KMS-11 (cell line): ENCODE data around the gene RNF181.

Experiments used
- H2AFZ ChIP-seq: fragments of 200-600 bp; sonication (generic); 2 replicates; pipeline ENCODE4 v1.6.1; 2016; ENCODE audit warnings: antibody characterized with exemption, mixed run types, low read depth
- H3K27ac ChIP-seq: fragments of 200-600 bp; sonication (generic); 2 replicates; pipeline ENCODE4 v1.6.1; 2016; ENCODE audit warnings: mild to moderate bottlenecking, mixed run types
- H3K27me3 ChIP-seq: fragments of 200-600 bp; sonication (generic); 2 replicates; pipeline ENCODE4 v1.6.1; 2017; ENCODE audit warnings: mild to moderate bottlenecking, low read depth, mixed run types, moderate library complexity; ENCODE audit not compliant: insufficient read depth
- H3K36me3 ChIP-seq: fragments of 200-600 bp; sonication (generic); 2 replicates; pipeline ENCODE4 v1.6.1; 2017; ENCODE audit warnings: mild to moderate bottlenecking, mixed run types; ENCODE audit not compliant: insufficient read depth
- H3K4me1 ChIP-seq: fragments of 200-600 bp; sonication (generic); 2 replicates; pipeline ENCODE4 v1.6.1; 2016; ENCODE audit warnings: mild to moderate bottlenecking, low read depth, mixed run types; ENCODE audit not compliant: poor library complexity, severe bottlenecking
- H3K4me2 ChIP-seq: fragments of 200-600 bp; sonication (generic); 2 replicates; pipeline ENCODE4 v1.7.0; 2016; ENCODE audit warnings: mild to moderate bottlenecking, mixed run types
- H3K4me3 ChIP-seq: fragments of 200-600 bp; sonication (generic); IDR thresholded peaks from 2 replicates; pipeline ENCODE4 v1.6.1; 2017; ENCODE audit warnings: low read depth, low read length, mixed read lengths; ENCODE audit not compliant: insufficient read depth
- H3K79me2 ChIP-seq: fragments of 200-600 bp; sonication (generic); 2 replicates; pipeline ENCODE4 v1.6.1; 2016; ENCODE audit warnings: low read depth, mixed run types; ENCODE audit not compliant: insufficient read depth
- H3K9ac ChIP-seq: fragments of 200-600 bp; sonication (generic); 2 replicates; pipeline ENCODE4 v1.6.1; 2016; ENCODE audit warnings: mild to moderate bottlenecking, mixed run types
- H4K20me1 ChIP-seq: fragments of 200-600 bp; sonication (generic); 2 replicates; pipeline ENCODE4 v1.6.1; 2016; ENCODE audit warnings: mild to moderate bottlenecking, mixed run types; ENCODE audit not compliant: insufficient read depth
- CTCF ChIP-seq: fragments of 200-600 bp; sonication (generic); conservative IDR thresholded peaks from 2 replicates; pipeline ENCODE4 v1.6.1; 2017; ENCODE audit warnings: low read depth, mild to moderate bottlenecking, antibody characterized with exemption, low read length, moderate library complexity, mixed read lengths

The RNF181 gene

DNA sequence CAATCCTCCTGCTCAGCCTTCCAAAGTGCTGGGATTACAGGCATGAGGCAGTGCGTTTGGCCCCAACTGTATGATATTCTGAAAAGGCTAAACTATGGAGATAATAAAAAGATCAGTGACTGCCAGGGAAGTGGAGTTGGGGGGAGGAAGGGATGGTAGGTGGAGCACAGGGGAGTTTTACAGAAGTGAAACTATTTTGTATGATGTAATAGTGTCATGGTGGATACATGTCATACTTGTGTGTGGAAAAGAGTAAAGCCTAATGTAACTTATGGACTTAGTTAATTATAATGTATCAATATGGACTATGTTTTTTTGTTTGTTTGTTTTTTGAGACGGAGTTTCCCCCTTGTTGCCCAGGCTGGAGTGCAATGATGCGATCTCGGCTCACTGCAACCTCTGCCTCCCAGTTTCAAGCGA, 31.4 kb upstream of the RNF181 start:
- Histone ChIP-seq H4K20me1 (no peaks in the 10 kb centered on the region), H3K9ac (no peak overlapping the region), H3K27ac (no peak overlapping the region), H2AFZ (no peak overlapping the region), H3K36me3 (no peaks in the 10 kb centered on the region), H3K4me1 (peaks cover 13% of the 10 kb centered on the region), H3K4me3 (no peak overlapping the region), H3K4me2 (no peak overlapping the region), H3K27me3 (no peaks in the 10 kb centered on the region), H3K79me2 (peaks cover 14% of the 10 kb centered on the region)
- TF ChIP-seq CTCF: no peak

DNA sequence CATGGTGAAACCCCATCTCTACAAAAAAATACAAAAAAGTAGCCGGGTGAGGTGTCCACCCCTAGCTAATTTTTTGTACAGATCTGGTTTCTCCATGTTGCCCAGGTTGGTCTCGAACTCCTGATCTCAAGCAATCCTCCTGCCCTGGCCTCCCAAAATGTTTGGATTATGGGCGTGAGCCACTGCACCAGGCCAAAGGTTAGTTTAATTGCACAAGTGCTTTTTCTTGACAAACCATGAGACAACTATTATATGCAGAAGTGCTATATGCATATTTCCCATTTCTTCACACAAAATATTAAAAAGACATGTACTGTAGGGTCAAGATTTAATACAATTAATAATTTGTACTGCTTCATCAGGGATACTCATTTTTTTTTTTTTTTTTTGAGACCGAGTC, 29.3 kb upstream of the RNF181 start:
- Histone ChIP-seq H3K79me2 (no peaks in the 10 kb centered on the region), H3K4me3 (no peak overlapping the region), H3K4me2 (no peak overlapping the region), H3K27ac (no peak overlapping the region), H4K20me1 (no peaks in the 10 kb centered on the region), H3K27me3 (no peaks in the 10 kb centered on the region; the same call in 1 of the 2 replicates), H2AFZ (no peak overlapping the region), H3K36me3 (no peaks in the 10 kb centered on the region), H3K4me1 (peaks cover 2% of the 10 kb centered on the region), H3K9ac (no peak overlapping the region)
- no peak for TF ChIP-seq CTCF

DNA sequence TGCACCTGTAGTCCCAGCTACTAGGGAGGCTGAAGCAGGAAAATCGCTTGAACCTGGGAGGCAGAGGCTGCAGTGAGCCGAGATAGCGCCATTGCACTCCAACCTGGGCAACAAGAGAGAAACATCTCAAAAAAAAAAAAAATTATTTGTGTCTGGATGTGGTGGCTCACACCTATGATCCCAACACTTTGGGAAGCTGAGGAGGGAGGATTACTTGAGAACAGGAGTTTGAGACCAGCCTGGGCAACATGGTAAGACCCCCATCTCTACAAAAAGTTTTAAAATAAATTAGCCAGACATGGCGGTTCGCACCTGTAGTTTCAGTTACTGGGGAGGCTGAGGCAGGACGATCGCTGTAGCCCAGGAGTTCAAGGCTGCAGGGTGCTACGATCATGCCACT, 19.8 kb upstream of the RNF181 start:
- H2AFZ ChIP-seq: no peak overlapping the region
- H3K36me3 ChIP-seq: no peaks in the 10 kb centered on the region
- no peak for TF ChIP-seq CTCF
- no peak overlapping the region for H3K4me3 ChIP-seq
- peaks cover 11% of the 10 kb centered on the region; the same call in 1 of the 2 replicates for H3K27me3 ChIP-seq
- no peak overlapping the region for H3K27ac ChIP-seq
- H3K79me2 ChIP-seq: no peaks in the 10 kb centered on the region
- H3K4me2 ChIP-seq: no peak overlapping the region
- no peaks in the 10 kb centered on the region for H3K4me1 ChIP-seq
- H3K9ac ChIP-seq: no peak overlapping the region
- H4K20me1 ChIP-seq: no peaks in the 10 kb centered on the region

GRCh38 chr2:85577063-85577385, 18.5 kb upstream of the RNF181 start:
- Histone ChIP-seq H3K27ac (no peak overlapping the region), H3K79me2 (no peaks in the 10 kb centered on the region), H4K20me1 (no peaks in the 10 kb centered on the region), H3K4me1 (no peaks in the 10 kb centered on the region), H3K9ac (no peak overlapping the region), H3K36me3 (no peaks in the 10 kb centered on the region), H3K27me3 (peaks cover 13% of the 10 kb centered on the region; the same call in 1 of the 2 replicates), H3K4me3 (no peak overlapping the region), H2AFZ (no peak overlapping the region), H3K4me2 (no peak overlapping the region)
- no peak for TF ChIP-seq CTCF
